H9 (cell line): ENCODE results near the gene TMPRSS9. TPM values are rescaled to one million over a fixed set of nuclear protein-coding genes. Genes with fewer than 3 reads are reported as not detected.

Experiments used
- DNase-seq: peaks from one replicate; pipeline ENCODE4 v3.0.0-alpha.2; 2017
- H2AFZ ChIP-seq: one replicate; pipeline ENCODE4 v1.6.1; 2013; ENCODE audit warnings: mild to moderate bottlenecking, low read length, control low read depth, moderate library complexity
- H2AK5ac ChIP-seq: 2 replicates; pipeline ENCODE4 v1.6.1; 2013; ENCODE audit warnings: low read length, control low read depth, mixed read lengths; ENCODE audit not compliant: insufficient read length
- H2BK120ac ChIP-seq: one replicate; pipeline ENCODE4 v1.6.1; 2013; ENCODE audit warnings: low read depth, mild to moderate bottlenecking, low read length, control low read depth, inconsistent platforms; ENCODE audit not compliant: poor library complexity, severe bottlenecking
- H2BK12ac ChIP-seq: 2 replicates; pipeline ENCODE4 v1.6.1; 2013; ENCODE audit warnings: low read length, control low read depth, mixed read lengths, low read depth; ENCODE audit not compliant: insufficient read length
- H2BK15ac ChIP-seq: 2 replicates; pipeline ENCODE4 v1.6.1; 2013; ENCODE audit warnings: low read depth, low read length, control low read depth
- H2BK20ac ChIP-seq: one replicate; pipeline ENCODE4 v1.6.1; 2013; ENCODE audit warnings: low read depth, mild to moderate bottlenecking, low read length, control low read depth, inconsistent platforms; ENCODE audit not compliant: poor library complexity, severe bottlenecking
- H2BK5ac ChIP-seq: 2 replicates; pipeline ENCODE4 v1.6.1; 2013; ENCODE audit warnings: low read length, control low read depth, mixed read lengths; ENCODE audit not compliant: insufficient read length
- H3K14ac ChIP-seq: 2 replicates; pipeline ENCODE4 v1.6.1; 2013; ENCODE audit warnings: low read length, control low read depth; ENCODE audit not compliant: insufficient read depth
- H3K18ac ChIP-seq: 2 replicates; pipeline ENCODE4 v1.6.1; 2013; ENCODE audit warnings: low read depth, mild to moderate bottlenecking, mixed read lengths, low read length, control low read depth; ENCODE audit not compliant: insufficient read length
- H3K23ac ChIP-seq: 2 replicates; pipeline ENCODE4 v1.6.1; 2013; ENCODE audit warnings: low read length, control low read depth, mixed read lengths, low read depth; ENCODE audit not compliant: insufficient read length
- H3K23me2 ChIP-seq: 2 replicates; pipeline ENCODE4 v1.6.1; 2013; ENCODE audit warnings: low read depth, mild to moderate bottlenecking, mixed read lengths, low read length, control low read depth; ENCODE audit not compliant: insufficient read length, poor library complexity, severe bottlenecking
- H3K27ac ChIP-seq: 2 replicates; pipeline ENCODE4 v1.5.1; 2013; ENCODE audit warnings: low read length, control low read depth, mixed read lengths, low read depth; ENCODE audit not compliant: insufficient read length
- H3K27me3 ChIP-seq: 2 replicates; pipeline ENCODE4 v1.6.1; 2013; ENCODE audit warnings: low read length, control low read depth, inconsistent platforms; ENCODE audit not compliant: insufficient read depth
- H3K4ac ChIP-seq: 2 replicates; pipeline ENCODE4 v1.6.1; 2013; ENCODE audit warnings: low read depth, mild to moderate bottlenecking, control low read depth, inconsistent platforms, low read length, moderate library complexity
- H3K4me1 ChIP-seq: 2 replicates; pipeline ENCODE4 v1.6.1; 2013; ENCODE audit warnings: low read length, control low read depth, inconsistent platforms; ENCODE audit not compliant: insufficient read depth
- H3K4me2 ChIP-seq: 2 replicates; pipeline ENCODE4 v1.6.1; 2013; ENCODE audit warnings: low read length, control low read depth, mixed read lengths; ENCODE audit not compliant: insufficient read length, insufficient read depth
- H3K56ac ChIP-seq: 2 replicates; pipeline ENCODE4 v1.6.1; 2013; ENCODE audit warnings: low read depth, mild to moderate bottlenecking, mixed read lengths, low read length, control low read depth; ENCODE audit not compliant: insufficient read length
- H3K79me1 ChIP-seq: 2 replicates; pipeline ENCODE4 v1.6.1; 2013; ENCODE audit warnings: low read depth, mild to moderate bottlenecking, moderate library complexity, low read length, control low read depth, inconsistent platforms; ENCODE audit not compliant: insufficient read depth, poor library complexity, severe bottlenecking
- H3K79me2 ChIP-seq: 2 replicates; pipeline ENCODE4 v1.6.1; 2013; ENCODE audit warnings: low read length, control low read depth, inconsistent platforms; ENCODE audit not compliant: insufficient read depth
- H3K9ac ChIP-seq: 2 replicates; pipeline ENCODE4 v1.6.1; 2013; ENCODE audit warnings: low read length, control low read depth, mixed read lengths; ENCODE audit not compliant: insufficient read length; ENCODE audit errors: extremely low read depth
- H3K9me3 ChIP-seq: one replicate; pipeline ENCODE4 v1.6.1; 2013; ENCODE audit warnings: low read depth, low read length, inconsistent platforms; ENCODE audit not compliant: control insufficient read depth
- H3T11ph ChIP-seq: one replicate; pipeline ENCODE4 v1.6.1; 2013; ENCODE audit warnings: mild to moderate bottlenecking, low read length, control low read depth, inconsistent platforms
- H4K20me1 ChIP-seq: one replicate; pipeline ENCODE4 v1.6.1; 2013; ENCODE audit not compliant: control insufficient read depth, insufficient read length, insufficient read depth
- H4K5ac ChIP-seq: 2 replicates; pipeline ENCODE4 v1.6.1; 2013; ENCODE audit warnings: low read depth, mild to moderate bottlenecking, mixed read lengths, low read length, control low read depth; ENCODE audit not compliant: insufficient read length
- H4K8ac ChIP-seq: replicated peaks from 2 replicates; pipeline ENCODE4 v1.6.1; 2013; ENCODE audit warnings: low read length, control low read depth, mixed read lengths, low read depth; ENCODE audit not compliant: insufficient read length
- H4K91ac ChIP-seq: 2 replicates; pipeline ENCODE4 v1.6.1; 2013; ENCODE audit warnings: low read depth, mild to moderate bottlenecking, moderate library complexity, mixed read lengths, low read length, control low read depth; ENCODE audit not compliant: insufficient read length
- H3K27ac Mint-ChIP-seq, 3 experiments: 2 replicates in 2 of 3; 3 replicates in 1 of 3; pipeline ENCODE4 v1.8.0; 2020 to 2021; ENCODE audit warnings: mixed read lengths in 3 of 3, mild to moderate bottlenecking in 1 of 3, moderate library complexity in 1 of 3
- H3K27me3 Mint-ChIP-seq: 2 replicates; pipeline ENCODE4 v1.8.0; 2021; ENCODE audit warnings: low read depth, mild to moderate bottlenecking, moderate library complexity, mixed read lengths
- H3K36me3 Mint-ChIP-seq, 3 experiments: 2 replicates in 2 of 3; 3 replicates in 1 of 3; pipeline ENCODE4 v1.8.0; 2020 to 2021; ENCODE audit warnings: low read depth in 3 of 3, mixed read lengths in 3 of 3; ENCODE audit not compliant: insufficient read depth in 1 of 3
- H3K4me1 Mint-ChIP-seq, 2 experiments: 2 replicates each; pipeline ENCODE4 v1.8.0; 2020; ENCODE audit warnings: mixed read lengths in 2 of 2
- H3K4me3 Mint-ChIP-seq, 2 experiments: 2 replicates in 1 of 2; 3 replicates in 1 of 2; pipeline ENCODE4 v1.8.0; 2020 to 2021; ENCODE audit warnings: mild to moderate bottlenecking in 2 of 2, mixed read lengths in 2 of 2, moderate library complexity in 1 of 2
- H3K9me3 Mint-ChIP-seq, 2 experiments: 2 replicates in 1 of 2; 3 replicates in 1 of 2; pipeline ENCODE4 v1.8.0; 2020; ENCODE audit warnings: mild to moderate bottlenecking in 2 of 2, mixed read lengths in 2 of 2, moderate library complexity in 1 of 2
- WGBS: extraction: QIAGEN DNeasy Blood & Tissue Kit; methylation state at CpG from one replicate; pipeline ENCODE4 v1.1.7; 2013; ENCODE audit warnings: missing lambda C conversion rate, low lambda C conversion rate, mixed read lengths; ENCODE audit not compliant: insufficient read length; ENCODE audit errors: extremely low coverage; 5-methylcytosine and 5-hydroxymethylcytosine counted together
- total RNA-seq: library from RNA; stranded (reverse); gene quantifications from 2 replicates; pipeline ENCODE4 v1.2.1, GENCODE V29; 2021
- TF ChIP-seq, protein P1 (sequence below): fragments of 200-600 bp; sonication (generic); conservative IDR thresholded peaks from 3 replicates; pipeline ENCODE4 v1.8.0; 2021; ENCODE audit warnings: antibody characterized with exemption, mild to moderate bottlenecking

The TMPRSS9 gene
- total RNA-seq, 1 experiment from 2014 or later = 0.24 TPM

DNA sequence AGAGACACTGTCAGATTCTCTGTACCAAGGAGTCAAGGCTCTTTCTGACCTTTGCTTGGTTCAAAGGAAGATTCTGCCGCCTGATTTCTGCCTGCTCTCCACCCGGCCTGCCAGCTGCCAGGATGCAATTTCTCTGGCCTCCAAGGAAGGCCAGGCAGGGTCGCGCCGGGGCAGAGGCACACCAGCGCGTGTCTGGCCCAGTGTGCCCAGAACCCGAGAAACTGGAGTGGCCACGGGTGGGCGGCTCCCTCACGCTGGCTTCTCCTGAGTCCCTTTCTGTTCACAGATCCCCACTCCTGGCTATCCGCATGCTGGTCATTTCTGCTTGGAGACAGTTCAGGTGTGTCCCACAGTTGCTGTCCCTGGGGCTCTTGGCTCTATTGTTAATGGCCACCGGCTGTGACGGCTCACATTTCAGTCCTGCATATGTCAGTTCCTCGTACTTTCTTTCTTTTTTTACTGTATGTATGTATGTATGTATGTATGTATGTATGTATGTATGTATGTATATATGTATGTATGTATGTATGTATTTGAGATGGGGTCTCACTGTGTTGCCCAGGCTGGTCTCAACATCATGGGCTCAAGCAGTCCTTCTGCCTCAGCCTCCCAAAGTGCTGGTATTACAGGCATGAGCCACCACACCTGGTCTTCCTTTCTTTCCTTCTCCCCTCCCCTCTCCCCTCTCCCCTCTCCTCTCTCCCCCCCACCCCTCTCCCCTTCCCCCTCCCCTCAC lies 16.9 kb downstream of the TMPRSS9 start:
- Histone ChIP-seq H3K4me2 (no peak overlapping the region), H3K18ac (no peak overlapping the region), H4K91ac (no peak overlapping the region), H2BK20ac (no peak overlapping the region), H2BK15ac (no peak overlapping the region; the same call in 1 of the 2 replicates), H3K27me3 (no peaks in the 10 kb centered on the region), H2BK5ac (no peak overlapping the region), H4K5ac (no peak overlapping the region), H4K20me1 (no peaks in the 10 kb centered on the region), H2BK12ac (no peak overlapping the region), H2AFZ (no peak overlapping the region), H3K14ac (no peak overlapping the region), H3K56ac (no peak overlapping the region), H3K9me3 (no peaks in the 10 kb centered on the region), H3K79me2 (no peaks in the 10 kb centered on the region), H3T11ph (no peak overlapping the region), H4K8ac (no peak overlapping the region), H2AK5ac (no peak overlapping the region), H2BK120ac (no peak overlapping the region), H3K27ac (no peak overlapping the region), H3K4ac (no peak overlapping the region), H3K4me1 (no peaks in the 10 kb centered on the region), H3K9ac (no peak overlapping the region), H3K79me1 (no peaks in the 10 kb centered on the region), H3K23ac (no peak overlapping the region), H3K23me2 (no peaks in the 10 kb centered on the region)
- H3K4me1 Mint-ChIP-seq = peaks cover 4% of the 10 kb centered on the region in 2 experiments; a peak in 1 of 4 replicates
- H3K36me3 Mint-ChIP-seq = peaks cover 0 to 9% (median 4%) of the 10 kb centered on the region in 3 experiments; a peak in 3 of 7 replicates
- no peak for DNase-seq
- no peak overlapping the region for H3K4me3 Mint-ChIP-seq
- peaks cover 20 to 24% of the 10 kb centered on the region in 2 experiments for H3K9me3 Mint-ChIP-seq
- TF ChIP-seq, protein P1, sequence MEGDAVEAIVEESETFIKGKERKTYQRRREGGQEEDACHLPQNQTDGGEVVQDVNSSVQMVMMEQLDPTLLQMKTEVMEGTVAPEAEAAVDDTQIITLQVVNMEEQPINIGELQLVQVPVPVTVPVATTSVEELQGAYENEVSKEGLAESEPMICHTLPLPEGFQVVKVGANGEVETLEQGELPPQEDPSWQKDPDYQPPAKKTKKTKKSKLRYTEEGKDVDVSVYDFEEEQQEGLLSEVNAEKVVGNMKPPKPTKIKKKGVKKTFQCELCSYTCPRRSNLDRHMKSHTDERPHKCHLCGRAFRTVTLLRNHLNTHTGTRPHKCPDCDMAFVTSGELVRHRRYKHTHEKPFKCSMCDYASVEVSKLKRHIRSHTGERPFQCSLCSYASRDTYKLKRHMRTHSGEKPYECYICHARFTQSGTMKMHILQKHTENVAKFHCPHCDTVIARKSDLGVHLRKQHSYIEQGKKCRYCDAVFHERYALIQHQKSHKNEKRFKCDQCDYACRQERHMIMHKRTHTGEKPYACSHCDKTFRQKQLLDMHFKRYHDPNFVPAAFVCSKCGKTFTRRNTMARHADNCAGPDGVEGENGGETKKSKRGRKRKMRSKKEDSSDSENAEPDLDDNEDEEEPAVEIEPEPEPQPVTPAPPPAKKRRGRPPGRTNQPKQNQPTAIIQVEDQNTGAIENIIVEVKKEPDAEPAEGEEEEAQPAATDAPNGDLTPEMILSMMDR = no peak
- H3K27me3 Mint-ChIP-seq = peaks cover 41% of the 10 kb centered on the region
- no peak overlapping the region for H3K27ac Mint-ChIP-seq
- no CpG with 5 or more reads among the region's 15 CpGs for WGBS
